Astrocyte of the spinal cord (primary cell): ENCODE data around the gene B9D2.

Experiments
- DNase-seq: peaks from one replicate; pipeline ENCODE4 v3.0.0; 2011; ENCODE audit warnings: low read depth, low spot score
- H3K4me3 ChIP-seq: 2 replicates; pipeline ENCODE4 v1.5.1; 2011; ENCODE audit warnings: low read depth, mild to moderate bottlenecking, low read length, moderate library complexity
- CTCF ChIP-seq: IDR thresholded peaks from 2 replicates; pipeline ENCODE4 v1.5.1; 2012; ENCODE audit warnings: low read depth, mild to moderate bottlenecking, low read length, inconsistent platforms
- in situ Hi-C: cut with HindIII; loops from 2 replicates; pipeline ENCODE4 v1.10.0; 2017; ENCODE audit warnings: low sequenced_read_pairs

The B9D2 gene

GRCh38 chr19:41399091-41399490, 35.1 kb upstream of the B9D2 start:
- no peak overlapping the region for H3K4me3 ChIP-seq
- no peak for DNase-seq
- in situ Hi-C loops = no loop called here
- TF ChIP-seq CTCF = no peak

DNA sequence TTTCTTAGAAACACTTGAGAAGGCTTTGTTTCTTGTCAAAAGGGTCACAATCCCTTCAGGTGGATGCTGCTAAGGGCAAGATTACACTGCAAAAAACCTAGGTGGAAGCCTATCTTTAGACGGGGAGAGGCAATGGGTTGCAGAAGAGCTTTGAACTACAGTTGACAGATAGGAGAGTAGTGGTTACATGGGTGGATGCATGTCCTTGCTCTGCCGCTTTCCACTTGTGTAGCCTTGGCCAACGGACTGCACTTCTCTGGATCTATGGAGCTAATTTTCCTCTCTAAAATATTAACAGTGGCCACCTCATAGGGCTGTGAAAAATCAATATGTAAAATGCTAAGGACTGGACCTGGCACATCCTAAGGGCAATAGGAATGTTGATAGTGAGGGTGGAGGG, 34.6 kb upstream of the B9D2 start:
- peak overlapping the region; percentile 82 for H3K4me3 ChIP-seq
- in situ Hi-C loops = no loop called here
- no peak for TF ChIP-seq CTCF
- no peak for DNase-seq

DNA sequence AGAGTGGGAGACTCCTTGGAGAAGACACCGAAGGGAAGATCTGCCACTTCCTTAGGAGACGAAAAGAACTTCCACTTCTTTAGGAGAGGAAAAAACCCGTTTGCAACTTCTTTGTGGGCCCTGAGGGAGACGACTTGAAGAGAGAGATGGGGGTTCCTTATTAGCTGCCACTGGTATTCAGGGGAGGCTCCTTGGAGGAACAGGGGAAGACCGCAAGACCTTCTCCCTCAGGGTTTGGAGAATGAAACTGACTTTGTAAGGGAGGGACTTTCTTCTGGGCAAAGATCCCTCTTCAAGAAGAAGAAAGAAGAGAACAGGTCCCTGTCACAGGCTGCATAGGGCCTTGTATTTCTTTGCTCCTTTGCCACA, 34.1 kb upstream of the B9D2 start:
- in situ Hi-C loops = no loop called here
- no peak for TF ChIP-seq CTCF
- no peak for DNase-seq
- peak overlapping the region; percentile 82 for H3K4me3 ChIP-seq

DNA sequence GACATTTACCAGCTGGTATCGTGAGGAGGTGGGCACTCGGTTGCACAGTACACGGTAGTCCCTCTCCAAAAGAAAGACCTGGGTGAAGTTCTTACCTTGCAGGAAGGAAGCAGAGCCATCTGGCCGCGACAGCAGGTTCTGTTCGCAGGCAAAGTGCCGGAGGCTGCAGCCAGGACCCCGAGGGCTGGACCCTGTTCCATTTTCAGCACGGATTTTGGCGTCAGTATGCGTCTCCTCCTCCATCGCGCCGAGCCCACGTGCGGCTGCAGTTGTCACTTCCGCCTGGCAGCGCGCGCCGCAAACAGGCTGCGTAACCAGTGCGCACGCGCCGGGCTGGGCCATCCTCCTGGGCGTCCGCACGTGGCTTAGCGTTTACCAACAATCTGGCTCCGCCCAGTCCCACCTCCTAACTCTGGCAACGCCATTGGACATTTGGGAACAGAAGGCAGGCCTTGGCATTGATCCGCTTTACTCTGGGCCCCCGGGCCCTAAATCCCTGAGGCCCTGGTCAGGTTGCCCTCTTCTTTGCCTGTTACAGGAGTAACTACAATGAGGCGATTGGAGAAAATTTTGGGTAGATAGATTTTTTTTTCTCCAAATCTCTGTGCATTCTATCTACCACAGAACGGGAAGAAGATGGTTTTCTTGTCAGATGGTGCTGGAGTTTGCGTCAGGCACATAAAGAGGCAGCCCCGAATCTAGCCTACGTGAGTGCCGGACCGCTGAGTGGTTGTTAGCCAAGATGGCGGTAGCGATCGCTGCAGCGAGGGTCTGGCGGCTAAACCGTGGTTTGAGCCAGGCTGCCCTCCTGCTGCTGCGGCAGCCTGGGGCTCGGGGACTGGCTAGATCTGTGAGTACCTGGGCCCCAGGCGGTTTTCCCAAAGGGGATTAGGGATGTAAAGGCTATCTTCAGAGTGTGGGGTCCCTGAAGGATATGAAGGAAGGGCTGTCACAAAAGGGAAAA, 33.4 kb upstream of the B9D2 start, which contains the start of the genes BCKDHA and EXOSC5:
Gene BCKDHA, plus strand, starts transcription at position 733 of the 964 bp plus-strand sequence. Its CDS starts 10 bp downstream, at position 743.
Gene EXOSC5, minus strand, starts transcription at position 274 of the 964 bp plus-strand sequence. Its CDS starts 31 bp downstream, at position 243.
- H3K4me3 ChIP-seq = peak within 1 kb of the TSS; percentile 82
- in situ Hi-C loops = no loop called here
- peak; percentile 100 for DNase-seq
- no peak for TF ChIP-seq CTCF

DNA sequence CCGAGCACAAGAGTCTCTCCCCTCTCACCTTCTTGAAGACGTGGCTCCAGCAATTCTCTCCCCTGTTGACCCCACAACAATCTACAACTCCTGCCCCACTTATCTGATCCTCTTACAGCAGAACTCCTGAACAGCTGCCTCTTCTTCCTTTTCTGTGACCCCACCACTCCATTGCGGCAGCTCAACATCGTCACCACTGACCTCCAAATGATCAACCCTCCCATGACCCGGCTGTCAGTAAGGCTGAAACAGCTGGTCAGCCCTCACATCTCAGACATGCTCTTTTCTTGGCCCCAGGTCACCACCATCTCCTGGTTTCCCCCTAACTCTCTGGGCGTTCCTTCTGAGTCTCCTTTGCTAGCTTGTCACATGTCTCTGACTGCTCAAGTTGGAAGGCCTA, 31.4 kb upstream of the B9D2 start:
- no peak overlapping the region for H3K4me3 ChIP-seq
- no peak for DNase-seq
- in situ Hi-C loops = no loop called here
- no peak for TF ChIP-seq CTCF

DNA sequence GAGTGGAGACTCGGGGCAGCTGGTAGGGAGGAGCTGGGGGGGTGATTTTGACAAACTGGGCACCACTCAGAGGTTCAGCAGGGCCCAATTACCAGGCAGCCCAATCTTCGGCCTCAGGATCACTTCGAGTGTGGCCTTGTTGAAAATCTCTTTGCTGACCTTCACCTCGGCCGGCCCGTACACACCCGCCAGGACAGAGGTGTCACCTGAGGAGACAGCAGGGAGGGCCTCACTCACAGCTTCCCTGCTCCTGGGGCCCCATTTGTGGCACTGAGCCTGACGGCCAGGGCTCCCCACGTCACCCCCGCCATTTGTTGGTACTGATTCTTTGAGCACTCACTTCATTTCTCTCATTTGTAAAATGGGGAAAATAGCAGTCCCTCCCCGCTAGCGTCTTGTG, 28.8 kb upstream of the B9D2 start:
- in situ Hi-C loops = no loop called here
- no peak for TF ChIP-seq CTCF
- H3K4me3 ChIP-seq = no peak overlapping the region
- no peak for DNase-seq
